ENCODE data around the gene ZNF662. TPM values are rescaled to one million over a fixed set of nuclear protein-coding genes. Genes with fewer than 3 reads are reported as not detected.

The ZNF662 gene
- total RNA-seq, 1 experiment from 2014 or later: not detected

GRCh38 chr3:42942693-42943092 is 36.8 kb downstream of the ZNF662 start:
- Mint-ChIP-seq H3K36me3 (ENCODE audit: insufficient read depth in 1 of 3, low read depth in 3 of 3) (no peaks in the 10 kb centered on the region), H3K9me3 (no peaks in the 10 kb centered on the region), H3K27ac (no peak overlapping the region), H3K27me3 (ENCODE audit: low read depth) (no peaks in the 10 kb centered on the region), H3K4me1 (peaks cover 0 to 2% of the 10 kb centered on the region in 2 experiments), H3K4me3 (no peak overlapping the region)
- H2AFZ ChIP-seq (ENCODE audit: low read length): no peak overlapping the region
- H3K27me3 ChIP-seq (ENCODE audit: insufficient read depth, low read length): no peaks in the 10 kb centered on the region
- DNase-seq: no peak
- no peaks in the 10 kb centered on the region for H3K79me1 ChIP-seq (ENCODE audit: insufficient read depth, low read depth, low read length, poor library complexity, severe bottlenecking)
- H4K8ac ChIP-seq (replicated peaks; ENCODE audit: insufficient read length, low read depth, low read length): no peak overlapping the region
- H3K23ac ChIP-seq (ENCODE audit: insufficient read length, low read depth, low read length): no peak overlapping the region
- no peak overlapping the region for H3K56ac ChIP-seq (ENCODE audit: insufficient read length, low read depth, low read length)
- no peak overlapping the region for H3K4me2 ChIP-seq (ENCODE audit: insufficient read depth, insufficient read length, low read length)
- no peak overlapping the region for H4K5ac ChIP-seq (ENCODE audit: insufficient read length, low read depth, low read length)
- no peak overlapping the region for H3K27ac ChIP-seq (ENCODE audit: insufficient read length, low read depth, low read length)
- no peak overlapping the region for H2AK5ac ChIP-seq (ENCODE audit: insufficient read length, low read length)
- no peak overlapping the region for H4K91ac ChIP-seq (ENCODE audit: insufficient read length, low read depth, low read length)
- no peaks in the 10 kb centered on the region for H3K23me2 ChIP-seq (ENCODE audit: insufficient read length, low read depth, low read length, poor library complexity, severe bottlenecking)
- H3K4ac ChIP-seq (ENCODE audit: low read depth, low read length): no peak overlapping the region
- H3T11ph ChIP-seq (ENCODE audit: low read length): no peak overlapping the region
- no peaks in the 10 kb centered on the region for H3K9me3 ChIP-seq (ENCODE audit: control insufficient read depth, low read depth, low read length)
- H2BK20ac ChIP-seq (ENCODE audit: low read depth, low read length, poor library complexity, severe bottlenecking): no peak overlapping the region
- no peaks in the 10 kb centered on the region for H3K4me1 ChIP-seq (ENCODE audit: insufficient read depth, low read length)
- H3K9ac ChIP-seq (ENCODE audit: extremely low read depth, insufficient read length, low read length): no peak overlapping the region
- WGBS (ENCODE audit: extremely low coverage, insufficient read length, low lambda C conversion rate): no CpG with 5 or more reads among the region's 1 CpG
- H2BK120ac ChIP-seq (ENCODE audit: low read depth, low read length, poor library complexity, severe bottlenecking): no peak overlapping the region
- H2BK12ac ChIP-seq (ENCODE audit: insufficient read length, low read depth, low read length): no peak overlapping the region
- no peak overlapping the region for H3K18ac ChIP-seq (ENCODE audit: insufficient read length, low read depth, low read length)
- H2BK15ac ChIP-seq (ENCODE audit: low read depth, low read length): no peak overlapping the region
- H3K14ac ChIP-seq (ENCODE audit: insufficient read depth, low read length): no peak overlapping the region
- H4K20me1 ChIP-seq (ENCODE audit: control insufficient read depth, insufficient read depth, insufficient read length): no peaks in the 10 kb centered on the region
- no peak for TF ChIP-seq CTCF (conservative IDR thresholded peaks at IDR 0.05)
- H2BK5ac ChIP-seq (ENCODE audit: insufficient read length, low read length): no peak overlapping the region
- H3K79me2 ChIP-seq (ENCODE audit: insufficient read depth, low read length): no peaks in the 10 kb centered on the region

Measured in H9 (cell line).